Measurements from ENCODE around the gene SLC2A1.

The SLC2A1 gene

DNA sequence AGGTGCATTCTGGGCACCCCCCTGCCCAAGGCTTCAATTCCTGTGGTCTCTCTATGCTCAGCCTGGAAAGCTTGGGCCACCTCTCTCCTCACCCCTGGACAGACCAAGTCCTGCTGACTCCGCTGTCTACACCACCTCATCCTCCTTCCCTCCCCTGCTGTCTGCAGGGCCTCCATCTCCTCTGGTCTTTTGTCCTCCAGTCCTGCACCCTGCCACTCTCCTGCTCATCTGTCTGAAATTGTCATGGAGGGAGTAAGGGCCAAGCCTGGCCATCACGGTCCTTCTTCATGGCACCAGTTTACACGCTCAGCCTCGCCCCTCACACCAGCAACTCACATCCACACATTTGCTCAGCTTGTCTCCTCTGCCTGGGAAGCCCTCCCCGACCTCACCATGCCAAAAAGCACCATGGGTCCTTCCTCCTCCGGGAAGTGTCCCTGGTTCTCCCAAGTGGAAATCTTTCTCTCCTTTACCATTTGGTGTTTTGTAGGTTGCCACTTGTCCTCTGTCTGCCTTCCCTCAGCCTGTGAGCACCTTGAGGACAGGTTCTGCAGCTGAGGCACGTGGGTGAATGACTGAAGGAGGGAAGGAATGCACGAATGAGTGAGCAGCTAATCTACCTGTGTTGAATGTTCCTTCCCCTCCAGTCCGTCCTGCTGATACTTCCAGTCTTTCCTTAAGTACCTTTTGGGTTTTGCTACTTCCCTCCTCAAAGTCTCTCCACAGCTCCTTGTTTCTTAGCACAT, 2.1 kb upstream of the SLC2A1 start:
- DNase-seq, result no peak

DNA sequence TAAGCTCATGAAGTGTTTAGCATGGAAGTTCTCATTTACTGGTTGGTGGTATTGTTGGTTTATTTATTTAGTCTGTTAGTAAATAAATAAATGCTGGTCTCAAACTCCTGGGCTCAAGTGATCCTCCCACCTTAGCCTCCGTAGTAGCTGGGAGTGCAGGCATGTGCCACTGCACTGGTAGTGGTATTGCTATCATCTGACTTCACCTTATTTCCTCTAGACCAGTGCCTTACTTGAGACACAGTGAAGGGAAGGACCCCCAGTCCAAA, 1.4 kb upstream of the SLC2A1 start:
- no peak for DNase-seq

DNA sequence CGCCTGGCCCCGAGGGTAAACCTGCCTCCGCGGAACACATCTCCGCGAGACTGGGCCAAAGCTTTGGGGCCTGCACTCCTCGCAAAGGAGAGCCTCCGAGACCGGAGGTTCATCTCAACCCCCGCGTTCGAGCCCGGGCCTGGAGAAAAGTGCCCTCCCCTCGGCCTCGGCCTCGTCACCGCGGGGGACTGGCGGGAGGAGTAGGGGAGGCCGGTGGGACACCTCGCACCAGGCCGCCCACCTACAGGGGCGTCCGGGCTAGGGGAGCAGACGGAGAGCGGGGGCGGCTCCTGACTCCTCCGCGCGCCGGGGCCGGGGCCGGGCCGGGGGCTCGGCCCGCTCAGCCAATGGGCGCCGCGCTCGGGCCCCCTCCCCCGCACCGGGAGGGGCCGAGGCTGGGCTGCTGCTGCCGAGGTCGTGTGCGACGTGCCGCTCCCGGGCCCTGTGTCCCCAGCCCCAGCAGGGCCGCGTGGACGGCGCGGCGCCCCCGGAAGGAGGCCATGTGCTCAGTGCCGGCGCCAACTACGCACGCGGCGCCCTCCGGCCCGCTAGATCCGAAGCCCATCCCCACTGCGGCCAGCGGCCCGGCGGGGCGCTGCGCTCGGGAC, 684 bp downstream of the SLC2A1 start:
- DNase-seq, result peak in 34 of 51 donors; percentile 26 to 77 (median 54)

DNA sequence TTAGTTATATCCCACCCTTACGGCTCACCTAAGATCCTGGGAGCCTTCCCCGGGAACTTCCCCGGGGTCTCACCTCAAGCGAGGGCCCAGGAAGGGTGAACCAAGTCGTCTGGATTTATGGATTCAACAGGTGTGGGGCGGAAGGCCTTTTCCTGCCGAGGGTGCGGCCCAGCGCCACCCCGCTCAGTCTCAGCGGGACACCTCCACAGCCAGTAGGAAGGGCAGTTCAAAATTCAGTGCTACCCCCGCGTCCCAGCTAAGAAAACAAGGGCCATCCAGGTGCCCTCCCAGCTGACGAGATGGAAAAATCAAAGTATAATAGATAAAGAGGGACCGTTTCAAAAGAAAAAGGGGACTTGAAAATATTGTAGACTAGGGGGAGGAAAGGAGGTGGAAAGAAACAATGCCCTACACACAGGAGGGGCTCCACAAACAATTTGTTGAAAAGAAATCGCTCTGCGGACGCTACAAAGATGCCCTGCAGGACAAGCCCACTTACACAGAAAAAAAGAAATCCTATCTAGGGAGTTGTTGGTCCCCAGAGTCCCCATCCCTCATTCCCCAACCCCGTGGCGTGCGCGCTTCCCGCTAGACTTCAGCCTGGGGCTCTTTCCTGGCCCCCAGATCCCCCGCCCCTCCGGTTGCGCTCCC, 1.3 kb downstream of the SLC2A1 start:
- peak in 1 of 51 donors; percentile 53 for DNase-seq

DNA sequence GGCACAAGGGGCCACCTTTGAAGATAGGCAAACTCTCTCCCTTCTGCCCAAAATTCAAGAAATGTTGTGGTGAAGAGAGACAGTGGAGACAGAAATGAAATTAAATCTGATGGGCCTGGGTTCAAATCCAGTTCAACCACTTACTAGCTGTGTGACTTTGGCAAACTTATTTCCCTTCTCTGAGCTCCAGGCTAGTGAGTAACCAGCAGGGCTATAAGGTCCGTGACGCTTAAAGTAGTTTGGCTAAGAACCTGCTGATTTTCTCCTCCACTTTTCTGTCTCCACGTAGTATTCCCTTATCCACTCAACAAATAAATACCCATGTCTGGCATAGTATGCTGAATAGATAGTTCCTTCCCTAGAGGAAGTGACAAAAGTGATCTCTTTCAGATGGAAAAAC, 1.9 kb downstream of the SLC2A1 start:
- DNase-seq, result no peak

DNA sequence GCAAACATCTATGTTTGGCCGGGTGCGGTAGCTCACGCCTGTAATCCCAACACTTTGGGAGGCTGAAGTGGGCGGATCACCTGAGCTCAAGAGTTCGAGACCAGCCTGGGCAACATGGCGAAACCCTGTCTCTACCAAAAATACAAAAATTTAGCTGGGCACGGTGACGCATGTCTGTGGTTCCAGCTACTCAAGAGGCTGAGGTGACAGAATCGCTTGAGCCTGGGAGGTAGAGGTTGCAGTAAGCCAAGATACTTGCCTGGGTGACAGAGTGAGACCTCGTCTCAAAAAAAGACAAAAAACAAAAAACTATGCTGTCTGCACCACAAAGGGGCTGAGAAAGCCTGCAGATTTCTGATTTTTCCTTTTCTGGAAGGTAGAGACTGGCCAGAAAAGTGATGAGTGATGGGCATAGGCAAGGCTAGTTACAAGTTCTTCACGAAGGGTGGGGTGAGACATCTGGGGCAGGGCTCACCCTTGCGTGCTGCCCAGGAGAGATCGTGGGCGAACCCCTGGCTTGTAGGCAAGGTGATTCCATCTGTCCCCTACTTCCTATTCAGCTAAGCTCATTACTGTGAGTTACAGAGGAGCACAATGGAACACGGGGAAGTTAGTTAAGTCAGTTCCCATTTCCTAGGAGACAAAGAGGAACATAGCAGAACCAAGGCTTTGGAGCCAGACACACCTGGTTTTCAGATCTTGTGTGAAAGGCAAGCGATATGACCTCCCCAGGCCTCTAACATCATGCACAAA, 3.2 kb downstream of the SLC2A1 start:
- DNase-seq, result no peak

DNA sequence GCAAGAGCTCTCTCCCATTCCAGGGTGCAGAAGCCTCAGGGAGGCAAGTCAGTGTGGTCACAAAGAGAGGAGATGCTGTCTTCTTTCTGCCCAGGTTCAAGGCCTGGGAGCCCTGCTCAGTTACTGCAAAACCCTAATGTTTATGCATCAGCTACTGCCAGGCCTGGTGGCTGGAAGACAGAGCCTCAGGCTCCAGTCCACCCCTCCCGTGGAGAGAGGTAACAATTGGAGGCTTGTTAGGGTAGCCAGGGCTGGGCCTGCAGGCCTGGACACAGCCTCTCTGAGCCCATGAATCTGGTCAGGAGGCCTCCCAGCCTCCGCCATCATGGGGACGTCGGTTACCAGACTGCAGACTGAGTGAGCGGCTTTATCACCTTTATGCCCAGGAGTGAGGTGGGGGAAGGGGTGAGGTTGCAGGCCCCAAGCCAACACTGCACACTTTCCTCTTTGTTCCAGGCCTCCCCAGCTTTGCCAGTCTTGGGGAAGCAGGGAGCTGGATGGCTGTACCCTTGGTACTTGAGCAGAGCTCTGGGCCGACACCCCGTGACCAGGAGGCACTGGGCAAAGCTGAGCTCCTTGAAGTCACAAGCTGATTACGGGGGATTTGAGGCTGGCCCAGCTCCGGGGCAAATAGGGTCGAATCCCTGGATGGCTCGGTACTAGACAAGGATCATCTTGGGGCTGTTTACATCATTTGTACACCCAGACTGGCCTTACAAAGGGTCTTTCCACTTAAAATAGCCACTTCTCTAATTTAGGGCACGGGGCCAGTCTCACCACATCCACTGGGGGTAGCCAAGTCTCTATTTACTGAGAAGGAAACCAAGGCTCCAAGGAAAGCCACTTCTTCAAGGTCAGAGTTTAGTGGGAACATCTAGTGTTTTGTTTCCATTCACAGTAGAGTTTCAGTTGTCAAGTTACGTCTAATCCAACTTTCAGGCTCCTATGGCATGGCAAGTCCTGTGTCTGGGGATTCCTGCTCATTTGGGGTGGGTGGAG, 5.2 kb downstream of the SLC2A1 start:
- DNase-seq, result peak in 37 of 51 donors; percentile 22 to 83 (median 57)

DNA sequence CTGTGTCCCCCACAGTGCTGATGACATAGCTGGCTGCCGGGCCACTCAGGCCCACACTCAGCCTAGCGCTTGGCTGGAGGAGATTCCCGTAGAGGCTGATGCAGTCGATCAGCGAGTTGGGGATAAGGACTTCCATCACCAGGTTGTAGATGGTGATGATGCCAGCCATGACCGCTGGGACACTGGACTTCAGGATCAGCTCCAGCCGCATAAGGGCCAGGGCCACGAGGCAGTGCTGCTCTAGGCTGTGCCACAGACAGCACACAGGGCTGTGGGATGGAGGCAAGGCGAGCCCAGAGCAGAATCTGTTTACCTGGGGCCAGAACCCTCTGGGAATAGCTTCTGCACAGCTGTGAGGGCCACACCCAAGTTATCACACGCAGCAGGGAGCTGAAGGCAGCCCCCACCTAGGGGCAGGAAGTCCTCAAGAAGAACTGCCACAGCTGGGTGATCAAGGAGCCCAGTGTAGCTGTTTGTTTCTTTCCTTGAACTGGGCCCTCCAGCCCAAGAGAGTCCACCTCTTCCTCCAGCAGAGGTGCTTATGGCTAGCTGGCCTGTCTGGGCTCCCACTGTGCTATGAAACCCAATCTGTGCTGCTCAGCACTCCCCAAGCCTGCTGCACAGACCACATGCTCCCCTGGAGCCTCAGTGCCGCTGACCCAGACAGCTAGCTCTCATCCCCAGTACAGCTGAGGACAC, 6.2 kb downstream of the SLC2A1 start:
- no peak for DNase-seq

DNA sequence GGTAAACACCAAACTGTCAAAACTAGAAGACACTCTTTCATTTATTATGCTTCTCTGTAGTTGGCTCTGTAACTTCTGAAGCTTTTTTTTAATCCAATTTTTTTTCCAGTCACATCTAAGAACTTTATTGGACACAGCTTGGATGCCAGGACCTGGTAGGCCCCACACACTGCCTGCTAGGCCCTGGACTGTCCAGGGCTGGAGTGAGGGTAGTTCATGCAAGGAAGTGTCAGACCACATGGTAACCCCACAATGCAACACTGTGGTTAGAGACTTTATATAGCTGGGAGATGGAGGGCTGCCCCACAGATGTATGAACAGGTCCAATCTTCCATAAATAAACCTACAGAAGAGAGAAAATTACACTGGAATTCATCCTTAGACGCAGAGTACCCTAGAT, 7.1 kb downstream of the SLC2A1 start:
- no peak for DNase-seq

DNA sequence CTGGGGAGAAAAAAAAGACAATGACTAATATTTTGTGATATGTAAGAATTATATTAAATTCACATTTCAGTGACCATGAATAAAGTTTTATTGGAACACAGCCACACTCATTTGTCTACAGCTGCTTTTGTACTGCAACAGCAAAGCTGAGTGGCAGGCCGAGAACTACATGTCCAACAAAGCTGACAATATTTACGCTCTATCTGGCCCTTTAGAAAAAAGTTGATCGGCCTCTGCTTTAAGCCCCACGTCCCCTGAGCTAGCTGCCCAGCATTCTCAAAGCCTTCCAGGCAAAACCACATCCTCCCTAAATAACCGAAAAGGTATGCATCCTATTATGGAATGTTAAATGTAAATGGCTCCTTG, 8.6 kb downstream of the SLC2A1 start:
- DNase-seq, result no peak

DNA sequence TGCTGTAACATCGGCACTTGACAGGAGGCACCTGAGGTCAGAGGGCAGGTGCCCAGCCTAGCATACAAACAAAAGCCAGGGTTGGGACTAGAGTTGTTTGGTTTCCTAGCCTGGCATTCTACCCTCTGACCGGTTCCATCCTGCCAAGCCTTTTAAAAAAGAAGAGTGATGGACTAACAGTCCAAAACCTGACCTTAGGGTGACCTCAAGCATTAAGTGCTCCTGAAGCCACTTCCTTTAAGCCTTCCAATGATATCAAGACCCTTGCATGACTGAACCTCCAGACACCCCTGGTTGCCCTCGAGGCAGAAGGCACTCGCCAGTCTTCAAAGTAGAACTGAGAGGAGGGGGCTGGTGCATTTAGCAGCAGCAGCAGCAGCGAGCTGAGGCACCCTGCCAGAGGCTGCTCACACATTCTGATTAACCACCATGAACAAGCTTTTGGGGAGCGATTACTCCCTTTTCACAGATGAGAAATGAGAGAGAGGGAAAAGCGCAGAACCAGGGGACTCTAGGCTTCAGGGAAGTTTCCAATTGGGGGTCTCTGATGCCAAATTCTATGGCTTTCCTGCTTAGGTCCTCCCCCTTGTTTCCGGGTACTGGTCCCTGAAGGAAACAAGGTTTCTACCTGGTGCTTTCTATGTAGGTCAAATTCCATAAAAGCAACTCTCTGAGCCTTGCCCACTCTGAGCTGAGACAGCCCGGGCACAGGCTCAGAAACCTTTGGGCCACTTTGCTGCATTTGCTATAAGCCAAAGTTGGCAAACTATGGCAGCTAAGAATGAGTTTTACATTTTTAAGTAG, 9.2 kb downstream of the SLC2A1 start:
- DNase-seq, result peak in 1 of 51 donors; percentile 14

DNA sequence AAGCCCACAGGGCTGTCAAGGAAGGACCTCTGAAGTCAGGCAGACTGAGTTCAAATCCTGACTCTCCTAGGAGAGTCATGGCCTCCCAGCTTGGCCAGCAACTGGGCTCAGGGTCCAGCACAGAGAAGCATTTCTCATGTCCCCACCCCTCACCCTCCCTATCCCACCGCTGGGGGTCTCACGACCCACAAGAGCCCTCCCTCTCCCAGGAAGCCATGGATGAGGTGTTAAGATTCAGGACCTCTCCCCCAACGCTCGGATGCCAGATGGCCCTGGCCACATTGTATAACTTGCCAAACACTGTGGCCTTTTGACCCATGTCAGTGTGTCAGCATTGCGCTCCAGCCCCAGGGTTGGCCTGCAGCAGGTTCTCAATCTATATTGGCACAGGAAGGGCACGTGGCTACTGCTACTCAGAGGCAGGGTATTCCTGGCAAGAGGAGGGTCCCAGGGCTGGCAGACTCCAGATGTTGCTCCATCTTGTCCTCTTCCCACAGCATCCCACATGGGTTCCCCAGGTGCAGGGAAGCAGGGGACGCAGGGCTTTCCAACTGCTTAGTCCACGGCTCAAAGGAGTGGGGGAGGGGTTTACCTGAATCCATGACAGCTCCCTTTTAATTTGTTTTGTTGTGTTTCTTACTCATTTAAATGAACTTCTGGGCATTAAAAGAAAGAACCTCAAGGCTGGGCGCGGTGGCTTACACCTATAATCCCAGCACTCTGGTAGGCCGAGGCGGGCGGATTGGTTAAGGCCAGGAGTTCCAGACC, 10.5 kb downstream of the SLC2A1 start:
- no peak for DNase-seq

DNA sequence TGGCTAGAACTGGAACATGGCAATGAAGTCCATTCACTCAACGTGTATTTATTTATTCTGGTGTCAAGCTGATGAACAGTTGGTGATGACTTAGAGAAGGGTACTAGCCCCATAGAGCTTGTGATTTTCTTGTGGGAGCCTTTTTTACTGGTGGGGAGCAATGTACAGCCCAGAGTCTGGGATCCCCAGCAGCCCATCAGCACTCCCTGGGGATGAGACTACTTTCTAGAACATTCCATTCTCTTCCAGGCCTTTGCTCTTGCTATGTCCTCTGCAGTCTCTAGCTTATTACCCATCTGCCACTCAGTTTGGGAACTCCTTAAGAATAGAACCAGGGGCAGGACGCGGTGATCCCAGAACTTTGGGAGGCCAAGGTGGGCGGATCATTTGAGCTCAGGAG, 11.6 kb downstream of the SLC2A1 start:
- DNase-seq, result no peak

DNA sequence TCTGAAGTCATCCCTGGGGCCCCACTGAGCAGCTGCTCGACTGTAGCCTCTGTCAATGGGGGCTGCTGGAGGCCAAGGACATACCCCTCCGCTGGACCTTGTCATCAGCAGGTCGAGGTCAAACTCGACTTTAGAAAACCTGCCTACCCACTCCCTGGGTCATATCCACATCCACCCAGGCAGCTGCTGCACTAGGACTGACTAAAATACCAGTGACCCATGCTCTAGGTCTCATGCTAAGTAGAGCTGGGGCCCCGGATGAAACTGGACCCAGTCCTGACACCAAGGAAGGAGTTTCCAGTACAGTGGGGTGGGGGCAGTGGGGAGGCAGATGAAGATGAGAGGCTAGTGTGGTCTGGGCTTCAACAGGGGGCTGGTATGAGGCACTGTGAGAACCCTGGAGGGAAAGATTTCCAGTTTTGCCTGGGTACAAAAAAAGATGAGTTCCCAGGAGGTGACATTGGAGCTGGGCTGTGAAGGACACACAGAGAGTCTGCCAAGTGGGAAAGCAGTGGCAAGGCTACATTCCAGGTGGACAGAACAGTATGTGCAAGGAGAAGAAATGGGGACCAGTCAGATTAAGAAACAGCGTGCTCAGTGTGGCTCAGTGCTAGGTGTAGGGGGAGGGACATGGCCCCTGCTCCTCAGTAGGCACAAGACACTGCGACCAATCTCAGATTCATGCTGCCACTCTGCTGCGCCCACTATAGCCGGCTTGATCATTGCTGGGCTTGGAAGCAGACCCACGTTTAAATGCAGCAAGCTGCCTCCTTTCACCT, 12.4 kb downstream of the SLC2A1 start:
- DNase-seq, result no peak

DNA sequence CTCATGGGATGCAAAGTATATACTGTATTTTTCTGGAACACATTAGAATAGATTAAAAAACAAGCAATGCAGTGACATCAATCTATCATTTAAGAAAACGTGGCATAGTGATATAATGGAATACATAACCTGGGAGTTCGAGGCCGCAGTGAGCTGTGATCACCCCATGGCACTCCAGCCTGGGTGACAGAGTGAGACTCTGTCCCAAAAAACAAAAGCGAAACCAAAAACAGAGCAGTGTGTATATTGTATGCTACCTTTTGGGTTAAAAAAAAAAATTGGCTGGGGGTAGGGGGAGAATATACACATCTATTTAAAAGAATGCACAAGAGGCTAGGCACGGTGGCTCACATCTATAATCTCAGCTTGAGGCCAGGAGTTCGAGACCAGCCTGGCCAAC, 13.5 kb downstream of the SLC2A1 start:
- no peak for DNase-seq

DNA sequence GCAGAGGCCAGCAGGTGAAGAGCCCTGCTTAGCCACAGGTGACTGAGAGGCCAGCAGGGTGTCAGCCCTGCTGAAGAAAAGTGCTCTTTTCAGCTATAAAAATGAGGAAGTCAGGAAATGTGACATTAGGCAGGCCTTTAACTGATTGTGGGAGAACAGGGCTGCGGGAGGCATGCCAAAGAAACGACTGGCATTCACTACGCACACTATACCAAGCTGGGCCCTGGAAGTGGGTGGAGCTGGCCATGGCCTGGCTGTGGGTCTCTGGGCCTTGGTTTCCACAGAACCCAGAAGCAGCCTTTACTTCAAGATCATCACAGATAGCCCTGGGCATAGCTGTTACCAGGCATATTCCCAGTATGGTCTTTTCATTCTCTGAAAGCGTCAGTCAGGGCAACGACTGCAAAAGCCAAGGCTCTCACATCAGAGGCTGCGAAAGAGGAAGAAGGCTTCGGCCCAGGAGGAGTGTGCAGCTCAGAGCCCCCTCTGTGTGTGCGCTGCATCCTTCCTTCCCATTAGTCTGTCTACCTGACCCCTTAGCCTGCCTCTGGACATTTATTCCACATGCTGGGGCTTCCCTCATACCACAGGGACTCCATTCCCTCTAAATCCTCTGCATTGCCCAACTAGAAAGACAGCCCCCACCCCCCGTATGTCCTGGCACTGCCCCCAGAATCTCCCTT, 14.3 kb downstream of the SLC2A1 start:
- DNase-seq, result peak in 6 of 51 donors; percentile 19 to 51 (median 26)

DNA sequence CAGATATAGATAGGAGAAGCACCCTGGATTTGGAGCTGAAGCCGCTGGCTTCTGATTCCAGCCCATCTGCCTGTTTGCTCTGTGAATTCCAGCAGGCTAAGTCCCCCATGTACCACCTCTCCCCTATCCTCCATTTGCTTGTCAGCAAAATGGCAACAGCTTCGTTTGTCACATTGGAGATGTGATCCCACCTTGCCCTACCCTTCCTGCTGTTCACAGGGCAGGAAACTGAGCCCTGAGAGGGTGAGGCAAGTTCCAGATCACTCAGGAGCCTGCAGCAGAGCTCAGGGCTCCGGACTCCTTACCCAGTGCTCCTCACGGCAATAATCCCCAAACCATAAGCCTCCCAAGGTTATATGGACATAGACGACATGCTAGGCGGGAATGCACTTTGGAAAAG, 14.9 kb downstream of the SLC2A1 start:
- DNase-seq, result no peak

Measured in hypothalamus (tissue), 51 donors.